HG03521 (cell line): Measurements from ENCODE around the gene OR1J1.

ENCODE experiments used
- ATAC-seq: cut with Tn5 transposase; IDR thresholded peaks from one replicate; pipeline ENCODE4 v1.9.1; 2021; ENCODE audit warnings: mild to moderate bottlenecking, moderate library complexity; ENCODE audit not compliant: unreplicated experiment

OR1J1 gene

DNA sequence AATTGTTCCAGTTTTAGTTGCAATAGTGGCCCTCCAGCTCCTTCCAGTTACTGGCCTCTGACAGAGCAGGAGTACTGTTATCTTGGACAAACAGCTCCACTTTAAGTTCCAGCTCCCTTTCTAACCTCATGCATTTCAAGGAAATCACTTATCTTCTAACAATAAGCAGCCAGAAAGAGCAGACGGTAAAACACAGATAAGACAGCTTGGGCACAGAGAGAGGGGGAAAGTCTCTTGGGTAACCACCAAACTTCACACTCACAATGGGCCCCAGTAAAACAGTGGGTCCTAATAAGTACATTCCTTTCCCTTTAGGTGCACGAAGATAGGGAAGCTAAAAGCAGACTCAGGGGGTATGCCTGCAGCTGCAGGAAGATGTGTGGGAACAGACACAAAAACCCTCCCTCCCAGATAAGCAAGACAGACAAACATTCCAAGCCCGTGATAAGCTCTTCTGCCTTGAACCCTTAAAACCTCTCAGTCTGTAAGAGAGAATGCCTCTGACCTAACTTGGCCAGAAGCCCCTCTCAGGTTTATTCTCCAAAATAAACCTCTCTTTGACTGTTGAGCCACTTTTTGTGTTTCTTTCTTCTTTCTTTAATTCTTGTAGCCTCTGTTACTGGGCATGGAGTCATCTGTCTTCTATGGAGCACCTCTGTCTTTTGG, 30.8 kb downstream of the OR1J1 start:
- no peak for ATAC-seq

GRCh38 chr9:122445155-122445749, 32.5 kb downstream of the OR1J1 start:
- ATAC-seq = no peak

- ATAC-seq = no peak
These were observed 33.5 kb downstream of the OR1J1 start for GRCh38 chr9:122444041-122444733.

DNA sequence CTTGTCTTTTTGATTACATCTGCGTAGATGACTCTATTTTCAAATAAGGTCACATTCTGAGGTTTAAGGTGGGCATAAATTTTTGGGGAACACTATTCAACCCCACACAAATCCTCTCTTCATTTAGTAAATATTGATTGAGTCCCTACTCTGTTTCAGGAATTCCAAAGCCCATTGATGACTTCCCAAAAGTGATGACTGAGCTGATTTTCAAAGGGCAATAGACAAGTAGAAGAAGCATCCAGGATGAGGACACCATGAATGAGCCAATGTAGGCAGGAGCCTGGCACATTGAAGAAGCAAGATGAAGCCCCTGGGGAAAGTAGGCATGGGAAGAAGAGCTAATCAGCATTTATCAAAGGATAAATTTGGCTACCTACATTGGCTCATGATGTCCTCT, 35.2 kb downstream of the OR1J1 start:
- no peak for ATAC-seq
